Epithelial cell of proximal tubule (primary cell): Measurements from ENCODE around the gene BTN1A1. TPM values are rescaled to one million over a fixed set of nuclear protein-coding genes. Genes with fewer than 3 reads are reported as not detected.
A peak's percentile ranks its signal among the peaks of the same experiment; 100 is the strongest.

ENCODE experiments used
- DNase-seq: peaks from one replicate; pipeline ENCODE4 v3.0.0-alpha.2; 2011; ENCODE audit warnings: low read depth
- H3K4me3 ChIP-seq: 2 replicates; pipeline ENCODE4 v1.5.1; 2011; ENCODE audit warnings: low read depth, mild to moderate bottlenecking, low read length
- total RNA-seq: library from RNA; depleted of rRNA; stranded (reverse); fragments of >200 nt; gene quantifications from 2 replicates; pipeline ENCODE4 v1.2.3, GENCODE V29; 2015
- TF ChIP-seq, protein P1 (sequence below): conservative IDR thresholded peaks from 2 replicates; pipeline ENCODE4 v1.5.1; 2012; ENCODE audit warnings: low read depth, mild to moderate bottlenecking, low read length

The BTN1A1 gene
- total RNA-seq, 1 donor from 2014 or later: not detected

DNA sequence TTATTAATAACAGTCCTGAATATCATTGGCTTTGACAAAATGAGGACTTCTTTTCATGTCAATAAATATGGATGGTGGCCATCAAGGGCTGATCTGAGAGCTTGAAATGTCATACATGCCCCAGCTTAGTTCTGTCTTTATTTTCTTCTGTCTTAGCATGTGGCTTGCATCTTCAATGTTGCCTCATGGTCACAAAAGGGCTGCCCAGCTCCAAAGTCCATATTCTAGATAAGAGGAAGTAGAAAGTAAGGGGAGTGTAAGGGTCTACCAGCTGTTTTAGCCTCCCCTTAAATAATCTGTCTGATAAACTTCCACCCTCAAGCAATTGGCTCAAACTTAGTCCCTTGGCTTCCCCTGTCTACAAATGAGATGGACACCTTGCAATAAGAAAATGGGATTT, 28.1 kb upstream of the BTN1A1 start:
- no peak overlapping the region for H3K4me3 ChIP-seq
- TF ChIP-seq, protein P1, sequence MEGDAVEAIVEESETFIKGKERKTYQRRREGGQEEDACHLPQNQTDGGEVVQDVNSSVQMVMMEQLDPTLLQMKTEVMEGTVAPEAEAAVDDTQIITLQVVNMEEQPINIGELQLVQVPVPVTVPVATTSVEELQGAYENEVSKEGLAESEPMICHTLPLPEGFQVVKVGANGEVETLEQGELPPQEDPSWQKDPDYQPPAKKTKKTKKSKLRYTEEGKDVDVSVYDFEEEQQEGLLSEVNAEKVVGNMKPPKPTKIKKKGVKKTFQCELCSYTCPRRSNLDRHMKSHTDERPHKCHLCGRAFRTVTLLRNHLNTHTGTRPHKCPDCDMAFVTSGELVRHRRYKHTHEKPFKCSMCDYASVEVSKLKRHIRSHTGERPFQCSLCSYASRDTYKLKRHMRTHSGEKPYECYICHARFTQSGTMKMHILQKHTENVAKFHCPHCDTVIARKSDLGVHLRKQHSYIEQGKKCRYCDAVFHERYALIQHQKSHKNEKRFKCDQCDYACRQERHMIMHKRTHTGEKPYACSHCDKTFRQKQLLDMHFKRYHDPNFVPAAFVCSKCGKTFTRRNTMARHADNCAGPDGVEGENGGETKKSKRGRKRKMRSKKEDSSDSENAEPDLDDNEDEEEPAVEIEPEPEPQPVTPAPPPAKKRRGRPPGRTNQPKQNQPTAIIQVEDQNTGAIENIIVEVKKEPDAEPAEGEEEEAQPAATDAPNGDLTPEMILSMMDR: no peak
- no peak for DNase-seq

DNA sequence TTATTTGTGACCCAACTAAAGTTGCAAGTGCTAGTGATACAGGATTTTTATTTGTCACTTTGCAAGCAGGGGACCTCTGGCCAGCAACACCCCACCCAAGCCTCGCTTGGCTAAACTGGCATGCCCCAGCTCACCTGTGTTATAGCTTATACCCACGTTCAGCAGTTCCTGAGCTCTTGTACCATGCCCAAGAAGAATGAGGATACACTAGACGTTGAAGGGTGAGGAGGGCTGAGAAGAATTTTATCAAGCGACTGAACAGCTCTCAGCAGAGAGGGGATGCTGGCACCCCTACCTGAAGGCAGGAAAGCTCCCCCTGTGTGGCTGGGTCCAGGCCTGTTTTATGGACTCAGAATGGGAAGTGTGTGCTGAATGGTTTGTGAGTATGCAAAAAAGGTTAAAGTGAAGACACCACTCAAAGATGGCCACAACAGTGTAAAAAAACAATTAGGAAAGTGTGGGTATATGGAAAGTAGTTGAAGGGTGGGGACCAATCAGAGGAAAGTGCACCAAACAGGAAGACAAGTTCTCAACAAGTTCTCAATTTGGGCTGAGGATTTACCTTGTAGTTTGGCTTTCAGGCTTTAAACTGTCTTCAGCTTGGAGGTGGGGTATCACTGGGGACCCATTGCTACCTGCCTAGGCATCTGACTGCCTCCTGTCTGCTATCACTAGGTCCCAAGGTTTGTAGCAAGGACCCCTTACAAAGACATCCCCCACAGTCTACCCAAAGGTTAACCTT, 27.4 kb upstream of the BTN1A1 start:
- TF ChIP-seq, protein P1: no peak
- no peak overlapping the region for H3K4me3 ChIP-seq
- no peak for DNase-seq

DNA sequence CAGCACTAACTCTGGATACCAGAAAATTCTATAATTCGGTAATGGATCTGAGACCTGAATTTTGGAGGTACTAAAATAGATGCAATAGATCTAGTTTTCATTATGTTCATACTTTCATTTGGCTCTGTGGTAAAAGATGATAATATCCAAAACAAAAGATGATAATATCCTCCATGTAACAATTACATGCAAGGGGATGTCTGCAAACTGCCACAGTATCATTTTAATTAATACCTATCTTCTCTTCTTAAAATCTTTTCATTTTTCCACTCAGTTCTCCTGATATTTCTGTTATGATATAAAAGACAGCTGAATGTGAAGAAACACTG, 26.7 kb upstream of the BTN1A1 start:
- peak overlapping the region; percentile 63 for H3K4me3 ChIP-seq
- TF ChIP-seq, protein P1: no peak

DNA sequence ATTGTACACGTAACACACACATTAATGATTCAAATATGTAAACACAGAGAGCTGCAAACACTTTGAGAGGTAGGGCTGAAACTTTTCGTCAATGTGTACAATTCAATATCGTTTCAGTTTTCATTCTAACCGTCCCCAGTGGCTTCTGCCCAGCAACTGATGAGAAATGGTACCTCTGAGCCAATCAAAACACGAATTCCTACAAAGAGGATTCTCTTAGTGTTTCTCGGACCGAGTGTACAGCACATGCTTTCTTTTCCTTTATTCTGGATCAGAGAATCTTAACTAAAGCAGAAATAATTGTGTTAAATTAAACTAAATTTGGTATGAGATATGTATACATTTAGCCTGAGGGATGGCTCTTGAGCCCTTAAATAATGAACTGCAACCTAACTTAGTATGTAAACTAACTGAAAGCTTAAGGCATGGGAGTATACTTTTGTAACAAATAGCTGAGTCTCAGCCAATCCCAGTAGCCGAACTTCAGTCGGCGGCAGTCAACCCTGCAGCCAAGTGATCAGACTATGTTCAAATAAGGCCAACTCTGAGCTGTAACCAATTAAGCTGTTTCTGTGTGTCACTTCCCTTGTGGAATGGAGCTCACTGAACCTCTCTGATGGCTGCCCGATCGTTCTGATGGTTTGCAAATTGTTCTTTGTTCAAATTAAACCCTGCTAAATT, 26.2 kb upstream of the BTN1A1 start:
- H3K4me3 ChIP-seq: peak overlapping the region; percentile 63
- DNase-seq: peak; percentile 94
- TF ChIP-seq, protein P1: no peak

More for the DNA sequence above, 26.7 kb upstream of the BTN1A1 start:
- DNase-seq: no peak

DNA sequence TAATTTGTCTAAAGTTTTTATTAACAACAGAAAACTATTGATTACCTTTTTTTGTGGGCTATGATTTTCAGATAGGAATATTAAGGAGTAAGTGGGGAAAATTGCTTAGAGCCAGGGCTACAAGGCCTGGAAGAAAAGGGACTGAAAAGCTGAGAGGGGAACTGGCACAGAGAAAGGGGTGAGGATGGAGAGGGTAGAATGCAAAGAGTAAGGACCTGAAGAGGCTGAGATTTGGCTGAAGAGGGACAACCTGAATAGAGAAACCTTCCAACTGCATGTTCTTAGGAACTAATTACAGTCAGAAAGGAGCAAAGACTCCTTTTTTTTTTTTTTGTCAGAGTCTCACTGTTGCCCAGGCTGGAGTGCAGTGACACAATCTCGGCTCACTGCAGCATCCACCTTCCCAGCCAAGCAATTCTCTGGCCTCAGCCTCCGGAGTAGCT, 25.6 kb upstream of the BTN1A1 start:
- peak overlapping the region; percentile 63 for H3K4me3 ChIP-seq
- DNase-seq: no peak
- TF ChIP-seq, protein P1: no peak

DNA sequence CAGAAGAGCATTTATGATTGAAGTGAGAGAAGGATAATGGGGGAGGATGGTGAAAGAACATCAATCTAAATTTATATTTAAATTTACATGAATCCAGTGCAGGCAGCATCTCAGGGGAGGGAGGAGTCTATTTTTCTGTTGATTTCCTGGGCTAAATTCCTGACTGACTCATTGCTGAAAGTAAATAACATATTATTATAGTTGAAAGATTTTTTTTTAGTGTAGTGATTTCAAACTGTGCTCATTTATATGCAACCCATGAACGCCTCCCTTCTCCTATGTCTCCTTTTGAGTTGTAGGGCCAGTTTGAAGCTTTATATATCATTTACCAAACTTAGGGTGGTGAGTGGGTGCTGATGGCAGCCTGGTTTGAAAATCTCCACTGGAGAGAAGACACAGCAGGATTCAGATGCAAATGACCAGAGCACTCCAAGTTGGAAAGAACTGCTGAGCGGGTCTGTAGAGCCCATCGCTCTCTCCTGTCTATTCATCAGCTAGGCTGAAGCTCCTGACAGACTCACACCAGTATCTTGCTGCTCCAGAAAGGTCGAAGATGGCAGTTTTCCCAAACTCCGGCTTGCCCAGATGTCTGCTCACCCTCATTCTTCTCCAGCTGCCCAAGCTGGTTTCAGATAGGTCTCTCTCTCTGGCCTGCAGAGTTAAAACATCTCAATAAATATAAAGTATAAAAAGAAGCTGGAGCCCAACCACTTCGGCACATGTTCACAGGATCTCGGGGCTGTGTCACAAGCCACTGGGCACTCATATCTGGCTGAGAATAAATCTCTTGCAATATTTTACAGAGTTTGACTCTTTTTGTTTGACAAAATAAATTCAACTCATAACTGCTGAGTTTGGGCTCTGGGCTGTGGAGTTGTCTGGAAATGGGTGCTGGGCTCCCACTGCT, 24.0 kb upstream of the BTN1A1 start:
- TF ChIP-seq, protein P1: no peak
- no peak overlapping the region for H3K4me3 ChIP-seq
- DNase-seq: no peak
